HCT116 (cell line): ENCODE data around the gene ERP27. TPM values are rescaled to one million over a fixed set of nuclear protein-coding genes. Genes with fewer than 3 reads are reported as not detected.

Source experiments
- ATAC-seq: fragments of 200-7000 bp; cut with Tn5 transposase; 2 replicates; pipeline ENCODE4 v1.9.1; 2020; ENCODE audit warnings: mild to moderate bottlenecking, moderate library complexity
- BruUV-seq: library from RNA; stranded (reverse); fragments of 400-500 nt; replicated peaks from 2 replicates; lab custom pipeline; 2021; lab: Mats Ljungman, UMichigan
- CTCF ChIA-PET: fragments of 300-600 bp; sonication (Branson Sonifier 250); formaldehyde crosslinking; loops from one replicate; lab custom pipeline; 2021; ENCODE audit warnings: antibody characterized with exemption; lab: Charles Lee
- POLR2A ChIA-PET: fragments of 300-600, 350-600 bp; sonication (Branson Sonifier 250); formaldehyde crosslinking; loops from one replicate; lab custom pipeline; 2021; ENCODE audit warnings: antibody characterized with exemption; lab: Charles Lee
- RAD21 ChIA-PET, 2 experiments: fragments of 300-600 bp; sonication (Branson Sonifier 250); formaldehyde crosslinking; loops; one replicate each; lab custom pipeline; 2023; ENCODE audit warnings: low total read pairs in 2 of 2; ENCODE audit not compliant: uncharacterized antibody in 2 of 2, unreplicated experiment in 2 of 2, low non-redundant PET in 1 of 2; lab: Charles Lee
- DNase-seq: peaks from one replicate; pipeline ENCODE4 v3.0.0-alpha.2; 2010; ENCODE audit warnings: low read depth, low spot score
- H2AFZ ChIP-seq: fragments of 200-600 bp; shearing (Covaris generic), sonication (generic); 2 replicates; pipeline ENCODE4 v1.6.1; 2017; ENCODE audit warnings: low read depth, mixed run types, mixed read lengths, antibody characterized with exemption, low read length; ENCODE audit not compliant: poor library complexity, severe bottlenecking
- H3K27ac ChIP-seq: 2 replicates; pipeline ENCODE4 v1.5.1; 2012; ENCODE audit warnings: low read depth, low read length
- H3K27me3 ChIP-seq: fragments of 200-600 bp; sonication (generic); 2 replicates; pipeline ENCODE4 v1.6.1; 2016; ENCODE audit warnings: mixed run types, low read length, mixed read lengths; ENCODE audit not compliant: insufficient read depth
- H3K36me3 ChIP-seq, 2 experiments: fragments of 200-500 bp in 1 of 2; fragments of 200-600 bp in 1 of 2; sonication (Bioruptor generic) in 1 of 2; sonication (generic) in 1 of 2; 2 replicates each; pipeline versions ENCODE4 v1.5.1 to v1.6.1; 2014 to 2016; ENCODE audit warnings: low read length in 2 of 2, inconsistent platforms in 1 of 2, mixed read lengths in 1 of 2, mixed run types in 1 of 2; ENCODE audit not compliant: insufficient read depth in 2 of 2, control insufficient read depth in 1 of 2
- H3K4me1 ChIP-seq, 2 experiments: fragments of 200-600 bp in 1 of 2; sonication (generic) in 1 of 2; 2 replicates each; pipeline versions ENCODE4 v1.5.1 to v1.6.1; 2012 to 2017; ENCODE audit warnings: low read length in 2 of 2, inconsistent platforms in 1 of 2, mild to moderate bottlenecking in 1 of 2, mixed read lengths in 1 of 2, mixed run types in 1 of 2, moderate library complexity in 1 of 2; ENCODE audit not compliant: insufficient read depth in 2 of 2, control insufficient read depth in 1 of 2
- H3K4me2 ChIP-seq: fragments of 200-600 bp; sonication (generic); 2 replicates; pipeline ENCODE4 v1.6.1; 2017; ENCODE audit warnings: mixed run types, low read length, mixed read lengths
- H3K4me3 ChIP-seq, 2 experiments: fragments of 200-600 bp in 1 of 2; sonication (generic) in 1 of 2; replicated peaks in 1 of 2; 2 replicates each; pipeline ENCODE4 v1.5.1; 2011 to 2016; ENCODE audit warnings: low read length in 2 of 2, control low read depth in 1 of 2, low read depth in 1 of 2, mild to moderate bottlenecking in 1 of 2, mixed read lengths in 1 of 2, mixed run types in 1 of 2
- H3K79me2 ChIP-seq: fragments of 200-600 bp; sonication (generic); 2 replicates; pipeline ENCODE4 v1.6.1; 2017; ENCODE audit warnings: mild to moderate bottlenecking, mixed run types, low read length, moderate library complexity, mixed read lengths; ENCODE audit not compliant: insufficient read depth
- H3K9ac ChIP-seq: fragments of 200-600 bp; sonication (generic); 2 replicates; pipeline ENCODE4 v1.6.1; 2016; ENCODE audit warnings: low read length, mixed read lengths
- H3K9me2 ChIP-seq: fragments of 200-600 bp; sonication (generic), shearing (Covaris generic); 2 replicates; pipeline ENCODE4 v1.6.1; 2017; ENCODE audit warnings: mixed run types, mild to moderate bottlenecking, moderate library complexity; ENCODE audit not compliant: insufficient read depth
- H3K9me3 ChIP-seq, 2 experiments: fragments of 200-500 bp in 1 of 2; fragments of 200-600 bp in 1 of 2; sonication (Bioruptor generic) in 1 of 2; sonication (generic) in 1 of 2; 2 replicates each; pipeline ENCODE4 v1.6.1; 2014 to 2017; ENCODE audit warnings: low read length in 2 of 2, mixed read lengths in 2 of 2, inconsistent platforms in 1 of 2, low read depth in 1 of 2, mild to moderate bottlenecking in 1 of 2, mixed run types in 1 of 2, moderate library complexity in 1 of 2; ENCODE audit not compliant: control insufficient read depth in 1 of 2, insufficient read depth in 1 of 2
- H4K20me1 ChIP-seq: fragments of 200-600 bp; sonication (generic), shearing (Covaris generic); 2 replicates; pipeline ENCODE4 v1.6.1; 2017; ENCODE audit warnings: mixed run types, mild to moderate bottlenecking, moderate library complexity; ENCODE audit not compliant: insufficient read depth
- ATF3 ChIP-seq: IDR thresholded peaks from 2 replicates; pipeline ENCODE4 v1.6.1; 2012
- CBX3 ChIP-seq: IDR thresholded peaks from 2 replicates; pipeline ENCODE4 v1.6.1; 2012; ENCODE audit warnings: low read depth
- CTCF ChIP-seq, 3 experiments: fragments of 200-600 bp in 1 of 3; sonication (generic) in 1 of 3; IDR thresholded peaks in 2 of 3; conservative IDR thresholded peaks in 1 of 3; 2 replicates each; pipeline ENCODE4 v1.5.1; 2012 to 2017; ENCODE audit warnings: low read depth in 2 of 3, low read length in 2 of 3, antibody characterized with exemption in 1 of 3, borderline replicate concordance in 1 of 3, control low read depth in 1 of 3, mild to moderate bottlenecking in 1 of 3, mixed read lengths in 1 of 3, mixed run types in 1 of 3, moderate library complexity in 1 of 3; ENCODE audit not compliant: insufficient read depth in 1 of 3
- EGR1 ChIP-seq: IDR thresholded peaks from 2 replicates; pipeline ENCODE4 v1.6.1; 2012; ENCODE audit warnings: low read depth
- JUND ChIP-seq: IDR thresholded peaks from 2 replicates; pipeline ENCODE4 v1.6.1; 2012
- MAX ChIP-seq: IDR thresholded peaks from 2 replicates; pipeline ENCODE4 v1.6.1; 2012
- POLR2A ChIP-seq: IDR thresholded peaks from 2 replicates; pipeline ENCODE4 v1.7.0; 2011; ENCODE audit warnings: borderline replicate concordance; ENCODE audit not compliant: insufficient read depth, insufficient read length; ENCODE audit errors: extremely low read depth
- POLR2AphosphoS5 ChIP-seq: IDR thresholded peaks from 2 replicates; pipeline ENCODE4 v1.6.1; 2011; ENCODE audit warnings: mild to moderate bottlenecking, low read depth, low read length, moderate library complexity
- SRF ChIP-seq: IDR thresholded peaks from 2 replicates; pipeline ENCODE4 v1.6.1; 2012; ENCODE audit warnings: low read depth
- YY1 ChIP-seq: IDR thresholded peaks from 2 replicates; pipeline ENCODE4 v1.6.1; 2011; ENCODE audit warnings: low read length, low read depth, moderate library complexity, mild to moderate bottlenecking; ENCODE audit not compliant: insufficient replicate concordance; ENCODE audit errors: extremely low read depth
- ZBTB33 ChIP-seq: IDR thresholded peaks from 2 replicates; pipeline ENCODE4 v1.6.1; 2011; ENCODE audit warnings: mild to moderate bottlenecking, low read length, moderate library complexity; ENCODE audit not compliant: insufficient replicate concordance; ENCODE audit errors: extremely low read depth
- ZFX ChIP-seq: fragments of 450-650 bp; IDR thresholded peaks from 2 replicates; pipeline ENCODE4 v1.6.1; 2017
- ZNF274 ChIP-seq: fragments of 200-500 bp; sonication (Bioruptor generic); IDR thresholded peaks from 2 replicates; pipeline ENCODE4 v1.6.1; 2014; ENCODE audit warnings: mild to moderate bottlenecking, low read depth, low read length, inconsistent platforms
- intact Hi-C: fragments of 100-400 bp; cut with micrococcal nuclease; formaldehyde crosslinking; loops from 2 replicates; pipeline ENCODE4 v1.10.0; 2022
- total RNA-seq: library from RNA; stranded (reverse); gene quantifications from one replicate; pipeline ENCODE4 v1.2.1, GENCODE V29; 2021; ENCODE audit not compliant: unreplicated experiment

Gene ERP27
- total RNA-seq, 1 experiment from 2014 or later: 0.39 TPM

GRCh38 chr12:14921218-14921617 is 17.1 kb downstream of the ERP27 start:
- POLR2A ChIA-PET: no interaction called here
- RAD21 ChIA-PET: no interaction called here
- no peak overlapping the region for H3K27ac ChIP-seq
- H3K9me3 ChIP-seq: no peaks in the 10 kb centered on the region
- H3K9me2 ChIP-seq: no peaks in the 10 kb centered on the region
- TF ChIP-seq YY1: no peak
- TF ChIP-seq CBX3: no peak
- no peak for TF ChIP-seq CTCF (IDR thresholded peaks at IDR 0.05 in 2 of 3, conservative IDR thresholded peaks at IDR 0.05 in 1 of 3; ENCODE audit: borderline replicate concordance in 1 of 3, insufficient read depth in 1 of 3, low read depth in 2 of 3, low read length in 2 of 3)
- TF ChIP-seq ZFX: no peak
- TF ChIP-seq ATF3: no peak
- no peak for TF ChIP-seq POLR2A
- no peak for TF ChIP-seq EGR1
- no peak overlapping the region for H2AFZ ChIP-seq
- no peak overlapping the region for H3K9ac ChIP-seq
- no TSS peak for BruUV-seq
- H3K4me2 ChIP-seq: no peak overlapping the region
- no peaks in the 10 kb centered on the region for H3K79me2 ChIP-seq
- CTCF ChIA-PET: no interaction called here
- intact Hi-C loops: no loop called here
- H3K4me3 ChIP-seq: no peak overlapping the region
- DNase-seq (no peak), ATAC-seq (no peak)
- H3K4me1 ChIP-seq: no peaks in the 10 kb centered on the region
- no peaks in the 10 kb centered on the region for H3K36me3 ChIP-seq
- no peaks in the 10 kb centered on the region for H4K20me1 ChIP-seq
- H3K27me3 ChIP-seq: no peaks in the 10 kb centered on the region

- Histone ChIP-seq H2AFZ (no peak overlapping the region), H3K36me3 (no peaks in the 10 kb centered on the region), H3K4me2 (no peak overlapping the region), H3K27me3 (no peaks in the 10 kb centered on the region), H3K27ac (no peak overlapping the region), H3K9ac (no peak overlapping the region), H3K79me2 (no peaks in the 10 kb centered on the region), H3K9me3 (no peaks in the 10 kb centered on the region), H3K4me1 (no peaks in the 10 kb centered on the region), H4K20me1 (no peaks in the 10 kb centered on the region), H3K4me3 (no peak overlapping the region), H3K9me2 (no peaks in the 10 kb centered on the region)
- ChIA-PET CTCF (no interaction called here), RAD21 (no interaction called here), POLR2A (no interaction called here)
- no peak for ATAC-seq
- no peak for TF ChIP-seq ZNF274
- no peak for TF ChIP-seq SRF
- TF ChIP-seq JUND: no peak
- no peak for TF ChIP-seq EGR1
- TF ChIP-seq POLR2AphosphoS5: no peak
- TF ChIP-seq MAX: no peak
- TF ChIP-seq ZBTB33: no peak
- no peak for DNase-seq
- no TSS peak for BruUV-seq
- intact Hi-C loops: no loop called here
Observed at GRCh38 chr12:14920475-14921126, 17.7 kb downstream of the ERP27 start.
